HEK293T (cell line): ENCODE measurements around the gene GPR151.

Experiments
- CTCF ChIA-PET: fragments of 350-600 bp; formaldehyde crosslinking; extraction: SDS; loops from one replicate; lab custom pipeline; 2021; ENCODE audit warnings: antibody characterized with exemption, inconsistent platforms; lab: Yijun Ruan, JAX
- POLR2A ChIA-PET: fragments of 350-600 bp; formaldehyde crosslinking; extraction: SDS; loops from one replicate; lab custom pipeline; 2020; ENCODE audit warnings: antibody characterized with exemption, inconsistent platforms; lab: Yijun Ruan, JAX
- DNase-seq: peaks from one replicate; pipeline ENCODE4 v3.0.0; 2012; ENCODE audit warnings: mixed read lengths; ENCODE audit errors: extremely low spot score
- ARNT ChIP-seq: fragments of 450-650 bp; IDR thresholded peaks from 2 replicates; pipeline ENCODE4 v1.6.1; 2017; ENCODE audit warnings: mild to moderate bottlenecking
- BHLHE40 ChIP-seq: fragments of 450-650 bp; IDR thresholded peaks from 2 replicates; pipeline ENCODE4 v1.6.1; 2016; ENCODE audit warnings: mild to moderate bottlenecking, moderate library complexity, borderline replicate concordance
- CTBP1 ChIP-seq: fragments of 450-650 bp; IDR thresholded peaks from 2 replicates; pipeline ENCODE4 v1.6.1; 2016; ENCODE audit warnings: borderline replicate concordance
- ELF4 ChIP-seq: fragments of 450-650 bp; IDR thresholded peaks from 2 replicates; pipeline ENCODE4 v1.6.1; 2017; ENCODE audit warnings: antibody characterized with exemption
- FOXA1 ChIP-seq: fragments of 450-650 bp; IDR thresholded peaks from 2 replicates; pipeline ENCODE4 v1.6.1; 2016; ENCODE audit warnings: mild to moderate bottlenecking
- FOXK2 ChIP-seq: fragments of 450-650 bp; IDR thresholded peaks from 2 replicates; pipeline ENCODE4 v1.6.1; 2016; ENCODE audit warnings: mild to moderate bottlenecking
- FOXM1 ChIP-seq: fragments of 450-650 bp; IDR thresholded peaks from 2 replicates; pipeline ENCODE4 v1.6.1; 2017; ENCODE audit warnings: mild to moderate bottlenecking, borderline replicate concordance
- HDGF ChIP-seq: fragments of 450-650 bp; IDR thresholded peaks from 2 replicates; pipeline ENCODE4 v1.6.1; 2017; ENCODE audit warnings: antibody characterized with exemption, borderline replicate concordance
- L3MBTL2 ChIP-seq: fragments of 450-650 bp; conservative IDR thresholded peaks from 2 replicates; pipeline ENCODE4 v1.6.1; 2016; ENCODE audit warnings: mild to moderate bottlenecking
- LEF1 ChIP-seq: fragments of 450-650 bp; IDR thresholded peaks from 2 replicates; pipeline ENCODE4 v1.6.1; 2017; ENCODE audit warnings: mild to moderate bottlenecking, borderline replicate concordance
- NFRKB ChIP-seq: fragments of 450-650 bp; IDR thresholded peaks from 2 replicates; pipeline ENCODE4 v1.6.1; 2016; ENCODE audit warnings: mild to moderate bottlenecking, moderate library complexity
- SP1 ChIP-seq: fragments of 450-650 bp; IDR thresholded peaks from 2 replicates; pipeline ENCODE4 v1.6.1; 2017
- SUZ12 ChIP-seq: fragments of 450-650 bp; IDR thresholded peaks from 2 replicates; pipeline ENCODE4 v1.6.1; 2016; ENCODE audit warnings: mild to moderate bottlenecking
- TARDBP ChIP-seq: fragments of 450-650 bp; IDR thresholded peaks from 2 replicates; pipeline ENCODE4 v1.6.1; 2016
- ZNF384 ChIP-seq: fragments of 450-650 bp; IDR thresholded peaks from 2 replicates; pipeline ENCODE4 v1.6.1; 2016
- TF ChIP-seq, protein P1 (sequence below): fragments of 450-650 bp; IDR thresholded peaks from 2 replicates; pipeline ENCODE4 v1.6.1; 2016

The GPR151 gene

DNA sequence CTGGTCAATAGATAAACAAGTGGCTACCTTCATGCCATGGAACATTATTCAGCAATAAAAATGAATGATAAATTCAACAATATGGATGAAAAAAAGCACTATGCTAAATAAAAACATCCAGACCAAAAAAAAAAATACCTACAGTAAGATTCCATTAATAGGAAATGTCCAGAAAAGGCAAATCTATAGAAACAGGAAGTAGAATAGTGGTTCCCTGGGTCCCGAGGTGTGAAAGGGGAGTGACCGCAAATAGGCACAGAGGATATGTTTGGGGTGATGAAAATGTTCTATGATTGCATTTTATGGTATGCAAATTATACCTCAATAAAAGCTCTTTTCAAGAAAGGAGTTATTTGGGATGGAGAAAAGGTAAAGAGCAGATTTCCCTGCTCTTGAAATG, 3.6 kb upstream of the GPR151 start:
- TF ChIP-seq SP1: no peak
- DNase-seq: no peak
- CTCF ChIA-PET: no interaction called here
- POLR2A ChIA-PET: no interaction called here

DNA sequence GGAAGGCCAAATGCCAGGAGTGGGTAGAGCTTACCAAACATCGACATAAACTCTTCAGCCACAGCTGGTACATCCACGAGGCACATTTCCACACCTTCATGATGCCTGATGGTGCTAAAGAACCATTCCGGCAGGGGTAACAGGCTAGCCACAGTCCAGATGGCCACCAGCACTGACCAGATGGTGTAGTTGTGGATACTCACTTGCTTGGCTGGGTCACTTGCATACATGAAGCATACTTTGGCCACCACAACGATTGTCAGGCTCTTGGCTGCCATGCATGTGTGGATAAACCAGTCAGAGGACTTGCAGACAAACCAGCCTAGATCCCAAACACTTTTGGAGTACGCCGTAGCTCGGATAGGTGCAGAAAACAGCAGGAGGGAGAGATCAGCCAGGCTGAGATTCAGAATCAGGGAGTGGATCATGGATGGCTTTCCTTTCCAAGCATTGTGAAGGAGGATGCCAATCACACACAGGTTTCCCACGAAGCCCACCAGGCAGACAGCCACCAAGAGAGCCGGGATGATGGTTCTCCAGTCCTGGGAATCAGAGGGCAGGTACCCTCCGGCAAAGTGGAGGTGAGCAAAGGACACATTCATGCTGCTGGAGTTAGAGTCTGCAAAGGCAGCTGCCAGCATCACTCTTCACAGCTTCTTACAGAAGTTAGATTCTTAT, 378 bp downstream of the GPR151 start:
- no peak for DNase-seq
- CTCF ChIA-PET: interaction anchor here (0.6 to 2.2 kb wide), 2 partner anchors 17 to 19 kb away, joined by 3 to 12 read pairs; no protein-coding TSS in a partner anchor
- TF ChIP-seq ZNF384: no peak
- TF ChIP-seq TARDBP: no peak
- no peak for TF ChIP-seq FOXA1
- TF ChIP-seq SP1: no peak
- no peak for TF ChIP-seq BHLHE40
- TF ChIP-seq FOXM1: no peak

DNA sequence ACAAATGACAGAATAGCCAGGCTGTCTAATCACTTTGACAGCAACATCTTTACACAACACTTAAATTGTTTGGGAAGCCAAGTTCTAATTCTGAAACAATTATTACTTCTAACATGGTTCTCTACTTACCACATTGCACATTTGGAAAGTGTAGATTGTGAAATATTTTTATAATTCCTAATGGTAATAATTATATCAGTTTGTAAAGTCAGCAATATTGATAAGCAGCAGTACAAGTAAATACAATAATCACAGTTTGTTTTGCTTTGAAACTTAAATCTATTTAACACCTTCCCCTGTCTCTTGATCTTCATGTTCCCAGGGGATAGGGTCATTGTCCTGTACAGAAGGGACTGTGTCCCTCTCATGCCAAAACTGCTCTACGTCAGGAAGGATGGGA, 1.4 kb downstream of the GPR151 start:
- TF ChIP-seq ARNT: no peak
- TF ChIP-seq, protein P1, sequence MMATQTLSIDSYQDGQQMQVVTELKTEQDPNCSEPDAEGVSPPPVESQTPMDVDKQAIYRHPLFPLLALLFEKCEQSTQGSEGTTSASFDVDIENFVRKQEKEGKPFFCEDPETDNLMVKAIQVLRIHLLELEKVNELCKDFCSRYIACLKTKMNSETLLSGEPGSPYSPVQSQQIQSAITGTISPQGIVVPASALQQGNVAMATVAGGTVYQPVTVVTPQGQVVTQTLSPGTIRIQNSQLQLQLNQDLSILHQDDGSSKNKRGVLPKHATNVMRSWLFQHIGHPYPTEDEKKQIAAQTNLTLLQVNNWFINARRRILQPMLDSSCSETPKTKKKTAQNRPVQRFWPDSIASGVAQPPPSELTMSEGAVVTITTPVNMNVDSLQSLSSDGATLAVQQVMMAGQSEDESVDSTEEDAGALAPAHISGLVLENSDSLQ: no peak
- TF ChIP-seq L3MBTL2: no peak
- no peak for TF ChIP-seq ZNF384
- no peak for TF ChIP-seq TARDBP
- TF ChIP-seq BHLHE40: no peak
- no peak for TF ChIP-seq LEF1
- no peak for TF ChIP-seq FOXM1
- TF ChIP-seq ELF4: no peak
- no peak for TF ChIP-seq FOXA1
- TF ChIP-seq NFRKB: no peak
- TF ChIP-seq FOXK2: no peak
- TF ChIP-seq HDGF: no peak
- TF ChIP-seq SP1: no peak
- no peak for TF ChIP-seq SUZ12
- no peak for TF ChIP-seq CTBP1
- ChIA-PET CTCF (interaction anchor here (0.8 kb wide), 1 partner anchor 19 kb away, joined by 3 read pairs; no protein-coding TSS in a partner anchor), POLR2A (no interaction called here)
- DNase-seq: no peak

More for the DNA sequence above, 378 bp downstream of the GPR151 start:
- POLR2A ChIA-PET: no interaction called here

DNA sequence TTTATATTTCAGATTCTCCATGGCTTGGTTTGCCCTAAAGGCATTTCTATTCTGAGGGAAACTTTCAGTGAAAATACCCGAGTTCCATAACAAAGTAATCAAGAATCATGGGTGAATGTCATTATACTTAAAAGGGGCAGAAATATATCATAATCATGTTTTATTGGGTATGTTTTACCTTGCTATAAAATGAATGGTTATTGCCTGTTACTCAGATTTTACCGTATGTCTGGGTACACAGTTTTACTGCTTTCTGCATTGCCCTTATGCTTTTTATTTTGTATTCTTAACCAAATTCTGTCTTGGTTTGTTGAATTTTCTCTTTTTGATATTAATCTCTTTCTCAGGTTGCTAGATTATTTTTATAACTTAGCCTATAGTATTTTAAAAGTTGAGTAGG, 2.5 kb downstream of the GPR151 start:
- CTCF ChIA-PET: no interaction called here

DNA sequence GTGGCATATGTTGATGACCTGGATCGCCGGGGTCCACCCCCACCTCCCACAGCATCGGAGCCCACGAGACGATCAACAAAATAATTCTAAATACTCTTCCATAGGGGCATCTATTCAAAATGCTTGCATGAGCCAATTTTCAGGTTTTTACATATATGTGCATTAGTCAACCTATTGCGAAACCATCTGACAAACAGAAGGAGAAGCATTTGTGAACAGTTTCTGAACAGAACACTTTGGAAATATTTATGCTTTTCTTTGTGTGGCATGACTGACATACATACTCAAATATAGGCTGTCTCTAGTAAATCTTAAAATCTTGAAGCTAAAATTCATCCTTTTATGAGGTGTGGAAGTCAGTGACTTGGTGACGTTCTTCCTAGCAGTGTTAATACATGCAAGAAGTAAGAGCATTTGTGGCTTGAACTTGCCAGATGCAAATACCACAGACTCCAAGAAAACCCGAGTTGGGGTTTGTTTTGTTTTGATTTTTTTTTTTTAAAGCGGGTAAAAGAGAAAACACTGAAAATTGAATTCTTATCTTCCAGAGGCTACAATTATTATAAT, 5.3 kb downstream of the GPR151 start:
- POLR2A ChIA-PET: no interaction called here
- CTCF ChIA-PET: no interaction called here
- TF ChIP-seq FOXA1: no peak
- TF ChIP-seq FOXM1: no peak
- TF ChIP-seq CTBP1: no peak
- TF ChIP-seq, protein P1: no peak
- no peak for TF ChIP-seq L3MBTL2
- TF ChIP-seq HDGF: no peak
- no peak for TF ChIP-seq BHLHE40
- no peak for TF ChIP-seq SP1
- no peak for TF ChIP-seq SUZ12
- TF ChIP-seq TARDBP: no peak
- no peak for TF ChIP-seq NFRKB
- no peak for TF ChIP-seq LEF1
- no peak for TF ChIP-seq ARNT
- TF ChIP-seq ELF4: no peak
- no peak for TF ChIP-seq ZNF384
- no peak for TF ChIP-seq FOXK2
- no peak for DNase-seq

More for the DNA sequence above, 2.5 kb downstream of the GPR151 start:
- POLR2A ChIA-PET: no interaction called here
- TF ChIP-seq HDGF: no peak
- no peak for TF ChIP-seq FOXM1
- no peak for TF ChIP-seq BHLHE40
- TF ChIP-seq FOXK2: no peak
- TF ChIP-seq ZNF384: no peak
- DNase-seq: no peak

DNA sequence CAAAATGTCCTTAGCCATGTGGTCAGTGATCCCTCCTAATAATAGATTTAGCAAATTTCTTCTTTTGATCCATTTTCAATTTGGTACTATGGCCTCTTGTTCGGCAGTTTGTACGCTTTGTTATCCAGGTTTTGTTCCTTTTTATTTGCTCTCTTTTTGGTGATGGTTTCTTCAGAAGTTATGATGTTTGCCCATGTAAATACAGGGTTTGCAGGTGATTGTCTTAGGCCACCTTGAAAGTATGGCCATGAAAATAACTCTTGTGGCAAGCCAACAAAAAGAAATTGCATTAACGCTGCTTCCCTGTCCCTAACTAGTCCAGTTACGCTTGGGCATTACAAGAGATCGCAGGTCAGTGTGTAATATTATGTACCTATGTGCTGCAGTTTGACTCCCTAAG, 8.6 kb downstream of the GPR151 start:
- no peak for DNase-seq
- CTCF ChIA-PET: no interaction called here

More for the DNA sequence above, 8.6 kb downstream of the GPR151 start:
- POLR2A ChIA-PET: no interaction called here
- TF ChIP-seq FOXM1: no peak
- TF ChIP-seq FOXK2: no peak
- TF ChIP-seq, protein P1: no peak
- TF ChIP-seq SP1: no peak
- TF ChIP-seq SUZ12: no peak
- no peak for TF ChIP-seq TARDBP
- TF ChIP-seq L3MBTL2: no peak
- TF ChIP-seq BHLHE40: no peak
- no peak for TF ChIP-seq NFRKB
- no peak for TF ChIP-seq FOXA1
- TF ChIP-seq ZNF384: no peak
- TF ChIP-seq LEF1: no peak
- TF ChIP-seq ELF4: no peak
